Stimulated activated CD8-positive, alpha-beta memory T cell treated with anti-CD3 and anti-CD28 coated beads, Interleukin-7, amount 100 ng/mL, for 1 hour (primary cell): ENCODE measurements around the gene CST4.
"Not testable (repeated sequence)": the region's sequence is repeated elsewhere in the genome, so short reads cannot be mapped to it uniquely, and the experiment has no call there.

Source experiments
- DNase-seq, 2 donors: peaks; one replicate each; pipeline ENCODE4 v3.0.0-alpha.2; 2020; ENCODE audit warnings: low read depth in 2 of 2

CST4 gene

GRCh38 chr20:23641936-23642751 lies 46.7 kb downstream of the CST4 start:
- DNase-seq: no peak

- no peak for DNase-seq
Observed at GRCh38 chr20:23640671-23641667, 47.9 kb downstream of the CST4 start.

GRCh38 chr20:23640018-23640601 lies 48.7 kb downstream of the CST4 start:
- DNase-seq: no peak

- no peak for DNase-seq
Observed at GRCh38 chr20:23639490-23639958, 49.3 kb downstream of the CST4 start.

- DNase-seq: no peak
Observed at GRCh38 chr20:23638309-23638708, 50.5 kb downstream of the CST4 start.

GRCh38 chr20:23637282-23638221 lies 51.3 kb downstream of the CST4 start, which contains the start of gene CST3:
Gene CST3, minus strand, starts transcription at chr20:23637955. Its CDS starts 93 bp downstream, at chr20:23637862.
- no peak for DNase-seq

- DNase-seq: no peak
Observed at GRCh38 chr20:23636908-23637281, 51.9 kb downstream of the CST4 start.

- DNase-seq: no peak
Observed at GRCh38 chr20:23636182-23636907, 52.5 kb downstream of the CST4 start.

- DNase-seq: not testable (repeated sequence)
Observed at GRCh38 chr20:23635768-23636090, 53.1 kb downstream of the CST4 start.
